Gastrocnemius medialis (tissue), 4 donors: ENCODE results near the gene CAMTA1. TPM values are rescaled to one million over a fixed set of nuclear protein-coding genes. Genes with fewer than 3 reads are reported as not detected.

Source experiments
- ATAC-seq, 2 donors: fragments of 150-250 bp; one replicate each; pipeline ENCODE4 v1.9.1; 2016
- DNase-seq, 2 donors: peaks; one replicate each; pipeline ENCODE4 v3.0.0-alpha.2; 2019
- H3K27ac ChIP-seq, 4 donors: fragments of 200-600 bp; sonication (generic); 1 replicate in 1 of 4; 2 replicates in 3 of 4; pipeline ENCODE4 v1.5.1; 2016 to 2018; ENCODE audit warnings: mild to moderate bottlenecking in 2 of 4, moderate library complexity in 1 of 4
- H3K27me3 ChIP-seq, 3 donors: fragments of 200-600 bp; sonication (generic) in 2 of 3; 1 replicate in 1 of 3; 2 replicates in 2 of 3; pipeline versions ENCODE4 v1.5.1 to v1.6.0; 2016 to 2019; ENCODE audit warnings: mild to moderate bottlenecking in 1 of 3, moderate library complexity in 1 of 3
- H3K36me3 ChIP-seq, 2 donors: fragments of 200-600 bp; sonication (generic) in 1 of 2; one replicate each; pipeline ENCODE4 v1.5.1; 2017 to 2018
- H3K4me1 ChIP-seq, 2 donors: fragments of 200-600 bp; sonication (generic) in 1 of 2; one replicate each; pipeline ENCODE4 v1.5.1; 2016 to 2017; ENCODE audit warnings: mild to moderate bottlenecking in 2 of 2
- H3K4me3 ChIP-seq, 4 donors: fragments of 200-600 bp; sonication (generic) in 3 of 4; 1 replicate in 1 of 4; 2 replicates in 3 of 4; pipeline ENCODE4 v1.5.1; 2016 to 2019; ENCODE audit warnings: mild to moderate bottlenecking in 2 of 4
- H3K9me3 ChIP-seq, 3 donors: fragments of 200-600 bp; sonication (generic) in 2 of 3; 1 replicate in 1 of 3; 2 replicates in 2 of 3; pipeline ENCODE4 v1.5.1; 2016 to 2019
- CTCF ChIP-seq, 5 experiments: fragments of 450-650 bp in 3 of 5; fragments of 200-600 bp in 2 of 5; sonication (generic) in 2 of 5; IDR thresholded peaks in 4 of 5; conservative IDR thresholded peaks in 1 of 5; 1 replicate in 4 of 5; 2 replicates in 1 of 5; pipeline ENCODE4 v1.5.1; 2016 to 2019; ENCODE audit warnings: antibody characterized with exemption in 5 of 5, mild to moderate bottlenecking in 3 of 5, moderate library complexity in 3 of 5
- POLR2A ChIP-seq, 2 donors: fragments of 450-650 bp; IDR thresholded peaks; one replicate each; pipeline ENCODE4 v1.6.1; 2017; ENCODE audit warnings: antibody characterized with exemption in 2 of 2, mild to moderate bottlenecking in 2 of 2, moderate library complexity in 2 of 2
- in situ Hi-C, 4 donors: fragments of 200-750 bp; cut with MboI; loops; one replicate each; pipeline versions ENCODE4 v1.15.0 to v1.8.0; 2017; ENCODE audit warnings: low sequenced_read_pairs in 4 of 4
- intact Hi-C: fragments of 100-400 bp; cut with DNase I; formaldehyde crosslinking; loops from one replicate; pipeline ENCODE4 v1.15.1; 2023; ENCODE audit warnings: low total_unique reads
- total RNA-seq, 4 donors: library from RNA; depleted of rRNA; stranded (reverse); fragments of >200 nt; gene quantifications; one replicate each; pipeline versions ENCODE4 v1.1.0 to v1.2.3, GENCODE V29; 2016

Gene CAMTA1
- total RNA-seq, 4 donors from 2014 or later: 60.5 to 113 (median 70.4) TPM

- TF ChIP-seq CTCF (IDR thresholded peaks at IDR 0.05 in 4 of 5, conservative IDR thresholded peaks at IDR 0.05 in 1 of 5) (no peak), POLR2A (IDR thresholded peaks at IDR 0.05) (no peak)
- Histone ChIP-seq H3K4me3 (no peak overlapping the region), H3K27me3 (no peaks in the 10 kb centered on the region), H3K4me1 (no peaks in the 10 kb centered on the region), H3K27ac (no peak overlapping the region), H3K9me3 (no peaks in the 10 kb centered on the region), H3K36me3 (no peaks in the 10 kb centered on the region)
- intact Hi-C loops: no loop called here
- DNase-seq: no peak
- in situ Hi-C loops: no loop called here
- no peak for ATAC-seq
Observed at GRCh38 chr1:7566417-7567375, 781.4 kb downstream of the CAMTA1 start.

GRCh38 chr1:7567376-7567775 lies 782.1 kb downstream of the CAMTA1 start:
- TF ChIP-seq POLR2A (IDR thresholded peaks at IDR 0.05) (no peak), CTCF (IDR thresholded peaks at IDR 0.05 in 4 of 5, conservative IDR thresholded peaks at IDR 0.05 in 1 of 5) (no peak)
- intact Hi-C loops: no loop called here
- Histone ChIP-seq H3K27me3 (no peaks in the 10 kb centered on the region), H3K36me3 (no peaks in the 10 kb centered on the region), H3K9me3 (no peaks in the 10 kb centered on the region), H3K4me3 (no peak overlapping the region), H3K4me1 (no peaks in the 10 kb centered on the region), H3K27ac (no peak overlapping the region)
- no peak for ATAC-seq
- DNase-seq: no peak
- in situ Hi-C loops: no loop called here

- no peak for DNase-seq
- no peak overlapping the region for H3K4me3 ChIP-seq
- H3K36me3 ChIP-seq: no peaks in the 10 kb centered on the region
- no peaks in the 10 kb centered on the region for H3K27me3 ChIP-seq
- no peak overlapping the region for H3K27ac ChIP-seq
- intact Hi-C loops: no loop called here
- no peak for TF ChIP-seq CTCF (IDR thresholded peaks at IDR 0.05 in 4 of 5, conservative IDR thresholded peaks at IDR 0.05 in 1 of 5)
- no peak for TF ChIP-seq POLR2A (IDR thresholded peaks at IDR 0.05)
- ATAC-seq: no peak
- no peaks in the 10 kb centered on the region for H3K4me1 ChIP-seq
- in situ Hi-C loops: no loop called here
- no peaks in the 10 kb centered on the region for H3K9me3 ChIP-seq
Observed at GRCh38 chr1:7568053-7568452, 782.8 kb downstream of the CAMTA1 start.

GRCh38 chr1:7568901-7569524 lies 783.8 kb downstream of the CAMTA1 start:
- Histone ChIP-seq H3K27me3 (no peaks in the 10 kb centered on the region), H3K27ac (no peak overlapping the region), H3K4me3 (no peak overlapping the region), H3K36me3 (no peaks in the 10 kb centered on the region), H3K4me1 (no peaks in the 10 kb centered on the region), H3K9me3 (no peaks in the 10 kb centered on the region)
- in situ Hi-C loops (no loop called here), intact Hi-C loops (no loop called here)
- DNase-seq (no peak), ATAC-seq (no peak)
- TF ChIP-seq CTCF (IDR thresholded peaks at IDR 0.05 in 4 of 5, conservative IDR thresholded peaks at IDR 0.05 in 1 of 5) (no peak), POLR2A (IDR thresholded peaks at IDR 0.05) (no peak)
